HG02571 (cell line): ENCODE measurements around the gene MLLT6.

ENCODE experiments used
- ATAC-seq: cut with Tn5 transposase; IDR thresholded peaks from one replicate; pipeline ENCODE4 v1.9.1; 2021; ENCODE audit warnings: mild to moderate bottlenecking, moderate library complexity; ENCODE audit not compliant: unreplicated experiment

Gene MLLT6

DNA sequence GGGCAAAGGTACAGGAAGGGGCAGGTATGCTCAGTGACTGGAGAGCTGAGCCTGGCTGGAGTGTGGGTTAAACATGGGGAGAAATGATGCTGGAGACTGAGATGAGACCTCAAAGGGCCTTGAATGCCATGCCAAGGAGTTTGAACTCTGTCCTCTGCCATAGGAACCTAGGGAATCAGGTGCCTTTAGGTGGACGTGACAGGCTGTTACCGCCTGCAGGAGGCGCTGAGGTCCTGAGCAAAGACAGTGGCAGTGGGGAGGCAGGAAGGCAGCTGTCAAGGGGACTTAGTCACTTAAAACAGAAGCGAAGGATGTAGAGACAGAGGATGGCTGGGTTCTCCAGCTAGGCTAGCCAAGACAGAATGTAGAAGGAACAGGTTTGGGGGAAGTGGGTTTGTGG lies 56.5 kb downstream of the MLLT6 start:
- ATAC-seq: no peak

DNA sequence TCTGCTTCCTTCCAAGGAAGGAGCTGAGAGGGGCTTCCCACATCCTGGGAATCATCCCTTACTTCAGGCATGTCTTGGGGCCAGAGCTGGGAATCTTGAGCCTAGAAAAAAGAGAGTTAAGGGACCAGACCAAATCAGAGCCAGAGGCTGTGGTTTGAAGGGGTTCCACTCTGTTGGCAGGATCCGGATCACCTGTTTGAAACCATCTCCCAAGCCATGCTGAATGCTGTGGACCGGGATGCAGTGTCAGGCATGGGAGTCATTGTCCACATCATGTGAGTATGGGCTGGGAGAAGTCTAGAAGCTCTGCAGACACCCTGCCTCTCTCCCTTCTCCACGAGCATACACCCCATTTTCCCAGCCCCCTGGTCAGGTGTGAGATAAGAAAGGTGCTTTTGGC lies 57.2 kb downstream of the MLLT6 start:
- no peak for ATAC-seq

DNA sequence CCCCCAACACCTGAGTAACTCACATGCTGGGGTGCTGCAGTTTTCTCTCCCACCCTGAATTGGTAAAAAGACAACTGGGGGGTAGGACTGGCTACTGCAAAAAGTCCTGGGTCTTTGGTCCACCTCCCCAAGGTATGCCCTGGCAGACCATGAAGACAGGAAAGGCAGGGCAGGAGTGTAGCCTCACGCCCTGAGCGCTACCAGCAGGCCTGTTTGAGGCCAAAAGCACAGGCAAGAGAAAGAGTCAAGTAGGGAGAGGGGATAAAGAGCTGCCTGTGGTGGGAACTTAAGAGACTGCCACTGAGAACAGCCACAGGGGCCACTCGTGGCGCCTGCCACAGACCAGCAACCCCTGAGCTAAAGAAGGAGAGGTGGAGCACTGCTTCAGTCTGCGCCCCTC lies 61.3 kb downstream of the MLLT6 start:
- ATAC-seq: no peak

DNA sequence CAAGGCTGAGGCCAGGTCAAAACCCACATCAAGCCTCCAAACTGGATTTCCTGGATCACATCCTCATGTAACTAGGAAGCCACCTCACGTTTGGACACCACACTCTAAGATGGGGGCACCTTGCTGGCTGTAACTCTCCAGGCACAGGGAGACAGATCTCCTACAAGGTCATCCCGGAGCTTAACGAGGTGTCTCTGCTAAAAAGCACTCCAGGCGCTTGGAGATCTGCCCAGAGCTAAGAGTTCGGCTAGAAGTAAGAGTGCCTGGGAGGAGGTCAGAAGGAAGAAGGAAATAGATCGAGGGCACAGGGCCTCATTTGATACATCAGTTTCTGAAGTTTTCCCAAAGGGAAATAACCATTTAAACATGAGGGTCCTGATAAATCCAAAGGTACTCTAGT lies 63.3 kb downstream of the MLLT6 start:
- no peak for ATAC-seq

DNA sequence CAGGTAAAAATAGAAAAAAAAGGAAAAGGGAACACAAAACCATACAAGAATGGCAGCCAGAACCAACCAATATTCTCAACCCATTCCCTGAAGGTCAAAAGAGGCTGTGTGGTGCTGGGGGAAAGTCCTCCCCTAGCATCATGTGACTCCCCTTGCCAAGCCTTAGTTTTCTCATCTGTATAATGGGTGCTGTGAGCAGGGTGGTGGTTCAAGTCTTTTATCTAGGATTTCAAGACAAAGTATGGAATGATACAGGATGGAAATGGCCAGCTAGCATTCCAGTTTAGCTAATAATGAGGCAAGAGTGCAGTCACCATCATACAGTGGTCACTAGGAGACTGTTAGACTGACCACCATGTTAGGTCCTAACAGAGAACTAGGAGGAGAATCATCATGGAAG lies 68.2 kb downstream of the MLLT6 start:
- no peak for ATAC-seq

DNA sequence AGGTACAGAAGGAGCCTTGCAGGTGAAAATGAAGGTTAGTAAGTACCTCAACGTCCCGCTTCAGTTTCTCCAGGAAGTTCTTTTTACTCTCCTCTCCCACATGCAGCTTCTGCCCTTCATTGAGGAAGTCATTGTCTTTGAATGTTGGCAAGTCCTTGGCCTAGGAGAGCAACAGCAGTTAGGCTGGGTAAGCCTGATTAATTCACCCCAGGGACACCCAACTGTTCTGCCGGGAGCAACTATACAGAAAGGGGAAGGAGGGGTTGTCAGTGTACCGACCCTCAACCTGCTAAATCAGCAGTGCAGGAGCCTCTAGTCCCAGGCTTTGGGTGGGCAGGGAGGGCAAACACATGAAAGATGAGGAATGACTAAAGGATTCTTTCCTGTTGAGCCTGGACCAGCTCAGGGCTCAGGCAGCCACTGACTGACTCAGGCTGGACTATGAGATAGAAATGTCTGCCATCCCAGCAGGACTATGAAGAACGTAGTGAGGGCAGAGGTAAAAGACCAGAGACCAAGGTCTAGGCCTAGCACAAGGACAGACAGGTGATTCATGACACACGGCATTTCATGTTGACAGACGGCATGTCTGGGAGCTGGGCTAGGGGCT lies 72.7 kb downstream of the MLLT6 start:
- ATAC-seq: no peak
